PC-9 (cell line): ENCODE data around the gene PVALB.

ENCODE experiments used
- CTCF ChIP-seq: fragments of 200-600 bp; sonication (generic); conservative IDR thresholded peaks from 2 replicates; pipeline ENCODE4 v1.6.1; 2017; ENCODE audit warnings: mixed run types, antibody characterized with exemption, mild to moderate bottlenecking, moderate library complexity
- EZH2 ChIP-seq: fragments of 200-600 bp; sonication (generic); IDR thresholded peaks from 2 replicates; pipeline ENCODE4 v1.8.0; 2017; ENCODE audit warnings: antibody characterized with exemption, low read depth

- TF ChIP-seq CTCF (no peak), EZH2 (no peak)
These were observed 40.1 kb downstream of the PVALB start for GRCh38 chr22:36776722-36777121.
